Mucosa of descending colon (tissue), 3 donors: Measurements from ENCODE around the gene CLEC4F. TPM values are rescaled to one million over a fixed set of nuclear protein-coding genes. Genes with fewer than 3 reads are reported as not detected.

Experiments
- ATAC-seq: fragments of 200-7000 bp; cut with Tn5 transposase; one replicate; pipeline ENCODE4 v1.9.1; 2020; ENCODE audit warnings: mild to moderate bottlenecking, moderate library complexity
- DNase-seq, 3 donors: peaks; one replicate each; pipeline ENCODE4 v3.0.0-alpha.2; 2020
- H3K36me3 ChIP-seq: fragments of 200-600 bp; one replicate; pipeline ENCODE4 v1.8.0; 2021; ENCODE audit warnings: low read depth, mild to moderate bottlenecking
- H3K4me1 ChIP-seq: fragments of 200-600 bp; one replicate; pipeline ENCODE4 v1.8.0; 2021; ENCODE audit warnings: low read depth, mild to moderate bottlenecking
- H3K4me3 ChIP-seq: fragments of 200-600 bp; one replicate; pipeline ENCODE4 v1.8.0; 2021; ENCODE audit warnings: mild to moderate bottlenecking
- H3K9me3 ChIP-seq: fragments of 200-600 bp; one replicate; pipeline ENCODE4 v1.8.0; 2021; ENCODE audit warnings: mild to moderate bottlenecking
- CTCF ChIP-seq: fragments of 200-600 bp; IDR thresholded peaks from one replicate; pipeline ENCODE4 v1.8.0; 2022; ENCODE audit warnings: antibody characterized with exemption, mild to moderate bottlenecking
- intact Hi-C, 2 donors: fragments of 100-400 bp; cut with DNase I in 1 of 2; cut with micrococcal nuclease in 1 of 2; formaldehyde crosslinking; loops; one replicate each; pipeline versions ENCODE4 v1.11.0 to v1.11.1; 2022; cut with DNase I, micrococcal nuclease
- total RNA-seq, 3 donors: library from RNA; stranded (reverse); fragmentation: NEBNext Ultra II Directional in 2 of 3; extraction: Animal tissue kit (Norgen Biotek cat#: 25700) in 2 of 3; gene quantifications; one replicate each; pipeline versions ENCODE4 v1.2.1 to v1.2.4, GENCODE V29; 2021 to 2023
- donor health status: DM: no; HTN: no; CAD: no; lungs with moderate emphysema.
- donor health status: DM: no; HTN: no; CAD: no.
- donor health status: DM: no; HTN: yes; CAD: no.

CLEC4F gene
- total RNA-seq, 3 donors from 2014 or later = 0.14 to 0.19 TPM; not detected in 1

GRCh38 chr2:70826696-70827350 lies 6.4 kb upstream of the CLEC4F start:
- H3K4me3 ChIP-seq = no peak overlapping the region
- ATAC-seq = no peak
- H3K4me1 ChIP-seq = no peaks in the 10 kb centered on the region
- no peaks in the 10 kb centered on the region for H3K9me3 ChIP-seq
- H3K36me3 ChIP-seq = no peaks in the 10 kb centered on the region
- no peak for DNase-seq
- intact Hi-C loops = no loop called here
- TF ChIP-seq CTCF = no peak

GRCh38 chr2:70823249-70823648 lies 2.9 kb upstream of the CLEC4F start:
- intact Hi-C loops = no loop called here
- no peaks in the 10 kb centered on the region for H3K9me3 ChIP-seq
- no peak for ATAC-seq
- H3K36me3 ChIP-seq = no peaks in the 10 kb centered on the region
- no peaks in the 10 kb centered on the region for H3K4me1 ChIP-seq
- no peak for DNase-seq
- no peak overlapping the region for H3K4me3 ChIP-seq
- TF ChIP-seq CTCF = no peak

GRCh38 chr2:70822843-70823242 lies 2.4 kb upstream of the CLEC4F start:
- H3K36me3 ChIP-seq = no peaks in the 10 kb centered on the region
- H3K9me3 ChIP-seq = no peaks in the 10 kb centered on the region
- no peak for ATAC-seq
- intact Hi-C loops = no loop called here
- no peaks in the 10 kb centered on the region for H3K4me1 ChIP-seq
- TF ChIP-seq CTCF = no peak
- H3K4me3 ChIP-seq = no peak overlapping the region
- no peak for DNase-seq

- H3K9me3 ChIP-seq = no peaks in the 10 kb centered on the region
- H3K4me3 ChIP-seq = no peak overlapping the region
- DNase-seq = no peak
- H3K36me3 ChIP-seq = no peaks in the 10 kb centered on the region
- intact Hi-C loops = no loop called here
- no peaks in the 10 kb centered on the region for H3K4me1 ChIP-seq
- no peak for ATAC-seq
- TF ChIP-seq CTCF = no peak
Observed at GRCh38 chr2:70817284-70817954, 3.0 kb downstream of the CLEC4F start.

- H3K4me1 ChIP-seq = no peaks in the 10 kb centered on the region
- TF ChIP-seq CTCF = no peak
- intact Hi-C loops = no loop called here
Observed at GRCh38 chr2:70816726-70817125, 3.7 kb downstream of the CLEC4F start.

More at GRCh38 chr2:70816726-70817125, 3.7 kb downstream of the CLEC4F start:
- H3K36me3 ChIP-seq = no peaks in the 10 kb centered on the region
- no peak overlapping the region for H3K4me3 ChIP-seq
- no peak for ATAC-seq
- DNase-seq = no peak
- no peaks in the 10 kb centered on the region for H3K9me3 ChIP-seq
